H1 (cell line): ENCODE results near the gene TUBGCP3. TPM values are rescaled to one million over a fixed set of nuclear protein-coding genes. Genes with fewer than 3 reads are reported as not detected.

Experiments
- CTCF ChIA-PET: fragments of 300-600 bp; sonication (Branson Sonifier 250); formaldehyde crosslinking; loops from one replicate; lab custom pipeline; 2021; ENCODE audit not compliant: partially characterized antibody; lab: Charles Lee
- POLR2A ChIA-PET: fragments of 300-600 bp; sonication (Branson Sonifier 250); formaldehyde crosslinking; loops from one replicate; lab custom pipeline; 2021; ENCODE audit warnings: inconsistent platforms; ENCODE audit not compliant: partially characterized antibody; lab: Charles Lee
- DNase-seq, 2 experiments: peaks; one replicate each; pipeline versions ENCODE4 v3.0.0 to v3.0.0-alpha.2; 2010 to 2022; ENCODE audit warnings: low spot score in 2 of 2, low read depth in 1 of 2, mixed read lengths in 1 of 2
- FAIRE-seq: peaks from 2 replicates; lab custom pipeline; 2011; peaks lifted over from hg19 to GRCh38; lab: Jason Lieb, UNC
- H2AFZ ChIP-seq: 2 replicates; pipeline ENCODE4 v1.8.1; 2012; ENCODE audit warnings: low read length, inconsistent platforms
- H2AK5ac ChIP-seq: 2 replicates; pipeline ENCODE4 v1.6.1; 2013; ENCODE audit warnings: low read depth, low read length
- H2BK120ac ChIP-seq: replicated peaks from 2 replicates; pipeline ENCODE3; 2013; ENCODE audit warnings: low read depth, low read length, inconsistent platforms
- H2BK12ac ChIP-seq: 2 replicates; pipeline ENCODE4 v1.6.1; 2013; ENCODE audit warnings: low read depth, low read length
- H2BK15ac ChIP-seq: 2 replicates; pipeline ENCODE4 v1.6.1; 2013; ENCODE audit warnings: low read length
- H2BK20ac ChIP-seq: 2 replicates; pipeline ENCODE4 v1.6.1; 2013; ENCODE audit warnings: low read length
- H2BK5ac ChIP-seq: 2 replicates; pipeline ENCODE4 v1.6.1; 2013; ENCODE audit warnings: low read depth, low read length
- H3K14ac ChIP-seq: 2 replicates; pipeline ENCODE4 v1.6.1; 2013; ENCODE audit warnings: inconsistent platforms; ENCODE audit not compliant: insufficient read length
- H3K18ac ChIP-seq: 2 replicates; pipeline ENCODE4 v1.6.1; 2013; ENCODE audit warnings: low read length; ENCODE audit errors: extremely low read depth
- H3K23ac ChIP-seq: 2 replicates; pipeline ENCODE4 v1.6.1; 2013; ENCODE audit warnings: inconsistent platforms; ENCODE audit not compliant: insufficient read length
- H3K23me2 ChIP-seq: 2 replicates; pipeline ENCODE4 v1.6.1; 2013; ENCODE audit warnings: low read depth, low read length
- H3K27ac ChIP-seq: 2 replicates; pipeline ENCODE4 v1.6.1; 2011; ENCODE audit warnings: low read depth, low read length, inconsistent platforms
- H3K27me3 ChIP-seq, 4 experiments: replicated peaks in 1 of 4; 1 replicate in 1 of 4; 2 replicates in 3 of 4; pipeline versions ENCODE4 v1.6.1 to v1.8.1; 2011 to 2013; ENCODE audit warnings: low read length in 3 of 4, mild to moderate bottlenecking in 3 of 4, inconsistent platforms in 2 of 4, mixed read lengths in 2 of 4, moderate library complexity in 1 of 4; ENCODE audit not compliant: control insufficient read depth in 3 of 4, insufficient read depth in 3 of 4; ENCODE audit errors: extremely low read depth in 1 of 4
- H3K36me3 ChIP-seq, 4 experiments: 2 replicates each; pipeline versions ENCODE4 v1.6.1 to v1.8.1; 2011 to 2013; ENCODE audit warnings: mild to moderate bottlenecking in 4 of 4, low read length in 3 of 4, moderate library complexity in 2 of 4, control low read depth in 1 of 4, inconsistent platforms in 1 of 4; ENCODE audit not compliant: insufficient read depth in 4 of 4, control insufficient read depth in 2 of 4
- H3K4ac ChIP-seq: replicated peaks from 2 replicates; pipeline ENCODE3; 2013; ENCODE audit warnings: low read length, low read depth, mixed read lengths, inconsistent platforms; ENCODE audit not compliant: insufficient read length
- H3K4me1 ChIP-seq, 4 experiments: replicated peaks in 1 of 4; 1 replicate in 1 of 4; 2 replicates in 3 of 4; pipeline versions ENCODE4 v1.6.1 to v1.8.1; 2011 to 2013; ENCODE audit warnings: low read length in 3 of 4, inconsistent platforms in 2 of 4, mixed read lengths in 1 of 4; ENCODE audit not compliant: insufficient read depth in 4 of 4, control insufficient read depth in 3 of 4
- H3K4me2 ChIP-seq, 2 experiments: 2 replicates each; pipeline versions ENCODE4 v1.6.1 to v1.8.1; 2011 to 2013; ENCODE audit warnings: low read depth in 2 of 2, low read length in 2 of 2, control low read depth in 1 of 2, inconsistent platforms in 1 of 2, mild to moderate bottlenecking in 1 of 2; ENCODE audit not compliant: insufficient read depth in 1 of 2
- H3K4me3 ChIP-seq, 4 experiments: fragments of 200-600, 300-600 bp in 1 of 4; sonication (generic), shearing (Covaris generic), sonication (Bioruptor Twin) in 1 of 4; 2 replicates each; pipeline versions ENCODE4 v1.5.1 to v1.8.1; 2011 to 2016; ENCODE audit warnings: low read length in 4 of 4, low read depth in 3 of 4, control low read depth in 2 of 4, inconsistent platforms in 2 of 4, mild to moderate bottlenecking in 2 of 4, mixed read lengths in 1 of 4, moderate library complexity in 1 of 4; ENCODE audit not compliant: insufficient read depth in 2 of 4; ENCODE audit errors: extremely low read depth in 1 of 4
- H3K56ac ChIP-seq: replicated peaks from 2 replicates; pipeline ENCODE3; 2013; ENCODE audit warnings: low read depth, mild to moderate bottlenecking, mixed read lengths, low read length, inconsistent platforms; ENCODE audit not compliant: insufficient read length
- H3K79me1 ChIP-seq: 2 replicates; pipeline ENCODE4 v1.6.1; 2013; ENCODE audit warnings: low read depth, low read length, control low read depth
- H3K79me2 ChIP-seq, 2 experiments: 2 replicates each; pipeline versions ENCODE4 v1.6.1 to v1.8.1; 2012 to 2013; ENCODE audit warnings: low read length in 2 of 2, mild to moderate bottlenecking in 2 of 2, inconsistent platforms in 1 of 2; ENCODE audit not compliant: insufficient read depth in 2 of 2, control insufficient read depth in 1 of 2
- H3K9ac ChIP-seq, 4 experiments: replicated peaks in 1 of 4; 1 replicate in 1 of 4; 2 replicates in 3 of 4; pipeline versions ENCODE4 v1.6.1 to v1.8.1; 2011 to 2013; ENCODE audit warnings: low read depth in 3 of 4, low read length in 3 of 4, control low read depth in 2 of 4, mild to moderate bottlenecking in 2 of 4, moderate library complexity in 2 of 4, inconsistent platforms in 1 of 4; ENCODE audit errors: extremely low read depth in 1 of 4
- H3K9me3 ChIP-seq, 2 experiments: 2 replicates each; pipeline versions ENCODE4 v1.6.1 to v1.8.1; 2012 to 2013; ENCODE audit warnings: mild to moderate bottlenecking in 2 of 2, moderate library complexity in 2 of 2, control low read depth in 1 of 2, inconsistent platforms in 1 of 2, low read depth in 1 of 2, low read length in 1 of 2, mixed read lengths in 1 of 2; ENCODE audit not compliant: insufficient read depth in 2 of 2
- H4K20me1 ChIP-seq, 2 experiments: replicated peaks in 1 of 2; 2 replicates each; pipeline versions ENCODE3 to v1.8.1; 2011 to 2013; ENCODE audit warnings: inconsistent platforms in 2 of 2, low read length in 2 of 2, mild to moderate bottlenecking in 1 of 2; ENCODE audit not compliant: insufficient read depth in 2 of 2, control insufficient read depth in 1 of 2
- H4K5ac ChIP-seq: 2 replicates; pipeline ENCODE4 v1.6.1; 2013; ENCODE audit warnings: low read length, low read depth, mixed read lengths, inconsistent platforms; ENCODE audit not compliant: insufficient read length
- H4K8ac ChIP-seq: 2 replicates; pipeline ENCODE4 v1.8.0; 2013; ENCODE audit warnings: mild to moderate bottlenecking, moderate library complexity, low read length, inconsistent platforms; ENCODE audit not compliant: insufficient read depth; ENCODE audit errors: extremely low read depth
- H4K91ac ChIP-seq: replicated peaks from 2 replicates; pipeline ENCODE3; 2013; ENCODE audit warnings: low read length, mixed read lengths, inconsistent platforms; ENCODE audit not compliant: insufficient read length
- BRCA1 ChIP-seq: IDR thresholded peaks from 2 replicates; pipeline ENCODE4 v1.6.1; 2012; ENCODE audit warnings: low read depth, low read length, improper control_type of control experiment
- CTBP2 ChIP-seq: IDR thresholded peaks from 2 replicates; pipeline ENCODE4 v1.7.0; 2011; ENCODE audit warnings: borderline replicate concordance, mild to moderate bottlenecking, moderate library complexity, mixed read lengths, low read length; ENCODE audit not compliant: insufficient read depth, insufficient read length
- RAD21 ChIP-seq, 2 experiments: IDR thresholded peaks in 1 of 2; conservative IDR thresholded peaks in 1 of 2; 2 replicates each; pipeline ENCODE4 v1.6.1; 2011; ENCODE audit warnings: low read depth in 2 of 2, low read length in 2 of 2, improper control_type of control experiment in 1 of 2, inconsistent platforms in 1 of 2, mild to moderate bottlenecking in 1 of 2, moderate library complexity in 1 of 2
- YY1 ChIP-seq: IDR thresholded peaks from 2 replicates; pipeline ENCODE4 v1.6.1; 2011; ENCODE audit warnings: low read depth, mild to moderate bottlenecking, low read length
- WGBS, 2 experiments: shearing (Covaris generic) in 1 of 2; methylation state at CpG; one replicate each; pipeline versions ENCODE4 v1.1.6 to v1.1.7; 2013 to 2015; ENCODE audit warnings: low lambda C conversion rate in 2 of 2, mixed read lengths in 2 of 2, inconsistent platforms in 1 of 2, low coverage in 1 of 2, missing lambda C conversion rate in 1 of 2; ENCODE audit not compliant: insufficient replicate concordance in 2 of 2, insufficient coverage in 1 of 2, insufficient read length in 1 of 2; ENCODE audit errors: extremely low coverage in 1 of 2, missing lambda C conversion rate in 1 of 2; 5-methylcytosine and 5-hydroxymethylcytosine counted together
- polyA plus RNA-seq, 7 experiments: library from polyadenylated mRNA; depleted of rRNA in 3 of 7; stranded (reverse) in 5 of 7; unstranded in 2 of 7; fragments of >200 nt in 5 of 7; fragments of 200-250 nt in 2 of 7; gene quantifications; 1 replicate in 5 of 7; 2 replicates in 1 of 7; 4 replicates in 1 of 7; pipeline versions ENCODE4 v1.2.1 to v1.2.3, GENCODE V29; 2011 to 2013; ENCODE audit warnings: missing spikeins in 2 of 7, mixed read lengths in 2 of 7
- total RNA-seq: library from RNA; stranded (reverse); fragmentation: NEBNext Ultra II Directional; extraction: Animal tissue kit (Norgen Biotek cat#: 25700); gene quantifications from 2 replicates; pipeline ENCODE4 v1.2.1, GENCODE V29; 2021
- TF ChIP-seq, protein P1 (sequence below): IDR thresholded peaks from 2 replicates; pipeline ENCODE4 v1.6.1; 2012; ENCODE audit warnings: inconsistent platforms
- TF ChIP-seq, protein P2 (sequence below), 3 experiments: IDR thresholded peaks; 1 replicate in 2 of 3; 2 replicates in 1 of 3; pipeline versions ENCODE4 v1.5.1 to v1.6.1; 2011; ENCODE audit warnings: low read length in 3 of 3, mild to moderate bottlenecking in 3 of 3, inconsistent platforms in 2 of 3, low read depth in 1 of 3, moderate library complexity in 1 of 3; ENCODE audit not compliant: insufficient read depth in 1 of 3; ENCODE audit errors: control extremely low read depth in 1 of 3

The TUBGCP3 gene
- total and polyA plus RNA-seq, 2 of the 8 experiments (the other 6 are each of a cell fraction or from before 2014, with no cell fraction given), result 27.0 to 31.7 TPM

DNA sequence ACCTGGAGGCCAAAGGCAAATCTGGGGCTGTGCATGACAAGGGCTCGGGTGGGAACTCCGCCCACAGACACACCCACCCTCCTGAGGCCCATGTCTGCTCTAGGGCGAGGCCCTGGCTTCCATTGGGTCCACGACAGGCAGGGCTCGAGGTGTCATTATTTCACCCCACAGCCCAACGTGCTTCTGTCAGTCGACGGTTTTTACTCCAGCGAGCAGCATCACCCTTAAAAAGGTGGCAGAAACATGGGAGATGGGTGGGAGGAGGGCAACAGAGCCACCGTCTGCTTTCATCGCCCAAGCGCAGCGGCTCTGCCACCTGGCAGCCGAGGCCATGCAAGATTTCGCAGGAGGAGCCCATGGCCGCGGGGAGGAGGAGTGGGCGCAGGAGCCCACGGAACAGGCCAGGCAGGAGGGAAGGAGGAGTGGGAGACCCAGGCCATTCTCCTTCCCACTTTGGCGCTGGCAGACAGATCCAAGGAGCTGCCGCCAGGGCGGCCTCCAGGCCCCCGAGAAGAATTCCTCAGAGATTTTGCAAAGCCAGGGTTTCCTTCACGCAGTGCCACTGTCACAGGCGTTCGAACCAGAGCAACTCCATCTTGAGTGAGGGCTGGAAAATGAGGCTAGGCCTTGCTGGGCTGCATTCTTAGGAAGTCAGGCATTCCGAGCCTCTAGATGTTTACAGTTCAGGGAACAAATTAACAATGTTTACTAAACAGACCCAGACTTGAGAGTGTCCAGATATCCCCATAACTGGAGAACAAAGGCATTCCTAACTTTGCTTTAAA lies 49.3 kb upstream of the TUBGCP3 start:
- Histone ChIP-seq H3K79me1 (no peaks in the 10 kb centered on the region), H3K23ac (no peak overlapping the region), H4K5ac (no peak overlapping the region), H3K9me3 (no peaks in the 10 kb centered on the region), H2BK15ac (peak overlapping the region; percentile 95; the same call in 1 of the 2 replicates), H2BK20ac (no peak overlapping the region), H3K18ac (0 out of 2 replicates have a peak overlapping the region, but pooled peaks have one; percentile 55), H3K4me2 (no peak overlapping the region), H3K56ac (no peak overlapping the region), H4K20me1 (no peaks in the 10 kb centered on the region), H3K23me2 (no peaks in the 10 kb centered on the region), H2BK12ac (peak overlapping the region; percentile 72; the same call in 1 of the 2 replicates), H4K91ac (no peak overlapping the region), H3K27me3 (peaks cover 0 to 6% (median 0%) of the 10 kb centered on the region in 4 experiments; a peak in 3 of 7 replicates), H2AFZ (no peak overlapping the region), H3K4ac (no peak overlapping the region), H2AK5ac (peak overlapping the region; percentile 68), H3K4me1 (peaks cover 0 to 14% (median 8%) of the 10 kb centered on the region in 4 experiments; a peak in 6 of 7 replicates), H2BK5ac (no peak overlapping the region), H3K4me3 (no peak overlapping the region), H4K8ac (no peak overlapping the region), H3K36me3 (no peaks in the 10 kb centered on the region), H3K9ac (no peak overlapping the region), H3K14ac (no peak overlapping the region), H2BK120ac (no peak overlapping the region), H3K79me2 (no peaks in the 10 kb centered on the region), H3K27ac (no peak overlapping the region)
- POLR2A ChIA-PET, result interaction anchor here (0.5 kb wide), 1 partner anchor 687 kb away, joined by 4 read pairs; no protein-coding TSS in a partner anchor
- TF ChIP-seq CTBP2 (no peak), RAD21 (IDR thresholded peaks at IDR 0.05 in 1 of 2, conservative IDR thresholded peaks at IDR 0.05 in 1 of 2; ENCODE audit: low read depth in 2 of 2, low read length in 2 of 2) (peak in 1 of 2 experiments; percentile 31; a peak in 1 of 4 replicates), BRCA1 (no peak), YY1 (peak; percentile 31; the same call in 1 of the 2 replicates)
- TF ChIP-seq, protein P1, sequence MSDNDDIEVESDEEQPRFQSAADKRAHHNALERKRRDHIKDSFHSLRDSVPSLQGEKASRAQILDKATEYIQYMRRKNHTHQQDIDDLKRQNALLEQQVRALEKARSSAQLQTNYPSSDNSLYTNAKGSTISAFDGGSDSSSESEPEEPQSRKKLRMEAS, result peak; percentile 61
- TF ChIP-seq, protein P2, sequence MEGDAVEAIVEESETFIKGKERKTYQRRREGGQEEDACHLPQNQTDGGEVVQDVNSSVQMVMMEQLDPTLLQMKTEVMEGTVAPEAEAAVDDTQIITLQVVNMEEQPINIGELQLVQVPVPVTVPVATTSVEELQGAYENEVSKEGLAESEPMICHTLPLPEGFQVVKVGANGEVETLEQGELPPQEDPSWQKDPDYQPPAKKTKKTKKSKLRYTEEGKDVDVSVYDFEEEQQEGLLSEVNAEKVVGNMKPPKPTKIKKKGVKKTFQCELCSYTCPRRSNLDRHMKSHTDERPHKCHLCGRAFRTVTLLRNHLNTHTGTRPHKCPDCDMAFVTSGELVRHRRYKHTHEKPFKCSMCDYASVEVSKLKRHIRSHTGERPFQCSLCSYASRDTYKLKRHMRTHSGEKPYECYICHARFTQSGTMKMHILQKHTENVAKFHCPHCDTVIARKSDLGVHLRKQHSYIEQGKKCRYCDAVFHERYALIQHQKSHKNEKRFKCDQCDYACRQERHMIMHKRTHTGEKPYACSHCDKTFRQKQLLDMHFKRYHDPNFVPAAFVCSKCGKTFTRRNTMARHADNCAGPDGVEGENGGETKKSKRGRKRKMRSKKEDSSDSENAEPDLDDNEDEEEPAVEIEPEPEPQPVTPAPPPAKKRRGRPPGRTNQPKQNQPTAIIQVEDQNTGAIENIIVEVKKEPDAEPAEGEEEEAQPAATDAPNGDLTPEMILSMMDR (IDR thresholded peaks at IDR 0.05; ENCODE audit: control extremely low read depth in 1 of 3, insufficient read depth in 1 of 3, low read depth in 1 of 3, low read length in 3 of 3), result peak in 2 of 3 experiments; percentile 26 to 35; a peak in 3 of 4 replicates
- DNase-seq (peak in 1 of 2 experiments; percentile 56), FAIRE-seq (no peak)
- CTCF ChIA-PET, result interaction anchor here (0.6 to 1.9 kb wide), 8 partner anchors 9 to 201 kb away, joined by 3 to 6 read pairs (median 4); no protein-coding TSS in a partner anchor
- WGBS, 2 experiments, result 86% methylated on average over 24 of the region's 27 CpGs; no CpG with 5 or more reads in 1 of the 2 experiments
